GM13977 (cell line): Measurements from ENCODE around the gene FLOT2.

ENCODE experiments used
- DNase-seq: peaks from one replicate; pipeline ENCODE4 v3.0.0; 2012; ENCODE audit warnings: low spot score
- CTCF ChIP-seq: IDR thresholded peaks from 2 replicates; pipeline ENCODE4 v1.5.1; 2012; ENCODE audit warnings: mild to moderate bottlenecking, control low read depth; ENCODE audit not compliant: insufficient read depth; ENCODE audit errors: extremely low read depth, missing control alignments
- in situ Hi-C: fragments of 300-500 bp; cut with MboI; formaldehyde crosslinking; loops from one replicate; pipeline ENCODE4 v1.12.0; 2022; ENCODE audit warnings: low sequenced_read_pairs, low pct_unique_long_range_greater_than_20kb, mixed read lengths, inconsistent platforms; ENCODE audit not compliant: unreplicated experiment

FLOT2 gene

DNA sequence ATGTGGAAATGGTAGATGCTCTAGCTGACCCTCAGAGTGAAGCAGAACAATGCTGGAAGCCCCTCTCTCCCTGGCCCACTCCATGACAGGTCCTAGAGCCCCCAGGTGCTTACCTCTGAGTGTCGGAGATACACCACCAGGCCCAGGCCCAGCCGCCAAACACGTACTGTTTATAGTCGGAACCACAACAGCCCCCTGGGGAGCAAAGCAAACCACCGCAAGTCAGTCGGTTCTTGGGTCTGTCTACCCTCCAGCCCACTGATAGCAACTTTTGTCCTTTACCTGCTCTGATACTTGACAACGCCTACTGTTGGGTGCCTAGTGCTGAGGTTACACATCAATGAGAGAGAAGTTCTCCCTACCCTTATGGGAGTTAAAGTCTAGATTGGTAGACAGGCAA is 8.7 kb downstream of the FLOT2 start:
- DNase-seq = no peak
- in situ Hi-C loops = no loop called here
- no peak for TF ChIP-seq CTCF

DNA sequence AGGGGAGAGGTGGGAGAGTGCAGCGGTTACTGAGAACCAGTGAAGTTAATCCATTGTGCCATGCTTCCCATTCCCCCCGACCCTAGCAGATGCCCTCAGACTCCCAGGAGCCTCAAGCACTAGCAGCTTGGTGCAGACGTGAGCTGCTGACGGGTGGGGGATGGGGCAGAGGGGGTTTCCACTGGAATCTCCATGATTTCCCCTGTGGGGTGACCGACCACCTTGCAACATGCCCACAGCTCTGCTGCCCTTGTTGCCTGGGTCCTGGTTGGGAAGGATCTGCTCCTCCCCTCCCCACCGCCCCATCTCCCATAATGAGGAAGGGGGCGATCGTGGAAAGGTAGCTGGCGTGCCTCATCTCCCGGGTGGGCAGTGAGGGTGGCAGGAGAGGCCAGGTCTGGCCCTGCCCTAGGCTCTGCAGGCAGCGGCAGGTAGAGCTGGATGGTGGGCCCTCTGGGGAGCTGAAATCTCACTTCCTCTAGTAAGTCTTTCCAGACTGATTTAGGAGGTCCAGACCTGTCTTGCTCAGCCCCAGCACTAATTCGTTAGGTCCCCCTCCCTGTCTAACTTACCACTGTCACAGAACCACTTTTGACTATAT is 9.6 kb downstream of the FLOT2 start:
- DNase-seq = no peak
- in situ Hi-C loops = no loop called here
- TF ChIP-seq CTCF = no peak

DNA sequence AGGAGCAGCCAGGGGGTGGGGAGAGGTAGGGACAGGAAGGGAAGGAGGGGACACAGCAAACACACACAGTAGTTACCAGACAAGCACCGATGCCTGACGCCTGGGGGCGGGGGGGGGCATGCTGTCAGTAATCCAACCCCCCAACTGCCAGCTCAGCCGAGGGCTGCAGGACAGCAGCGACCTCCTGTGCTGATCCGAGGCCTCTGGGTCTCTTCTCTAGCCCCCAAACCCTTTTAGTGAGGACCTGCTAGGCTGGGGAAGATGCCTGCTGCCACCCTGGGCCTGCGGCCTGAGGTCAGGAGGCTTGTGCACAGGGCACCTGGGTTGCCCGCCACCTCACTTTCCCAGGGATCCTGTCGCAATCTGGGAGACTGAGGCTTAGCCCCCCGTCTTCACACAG is 11.6 kb downstream of the FLOT2 start:
- DNase-seq = no peak
- no peak for TF ChIP-seq CTCF
- in situ Hi-C loops = no loop called here

- no peak for DNase-seq
- TF ChIP-seq CTCF = no peak
- in situ Hi-C loops = no loop called here
These were observed 12.2 kb downstream of the FLOT2 start for GRCh38 chr17:28885363-28885762.

- no peak for DNase-seq
- in situ Hi-C loops = no loop called here
- no peak for TF ChIP-seq CTCF
These were observed 13.4 kb downstream of the FLOT2 start for GRCh38 chr17:28883967-28884702.

DNA sequence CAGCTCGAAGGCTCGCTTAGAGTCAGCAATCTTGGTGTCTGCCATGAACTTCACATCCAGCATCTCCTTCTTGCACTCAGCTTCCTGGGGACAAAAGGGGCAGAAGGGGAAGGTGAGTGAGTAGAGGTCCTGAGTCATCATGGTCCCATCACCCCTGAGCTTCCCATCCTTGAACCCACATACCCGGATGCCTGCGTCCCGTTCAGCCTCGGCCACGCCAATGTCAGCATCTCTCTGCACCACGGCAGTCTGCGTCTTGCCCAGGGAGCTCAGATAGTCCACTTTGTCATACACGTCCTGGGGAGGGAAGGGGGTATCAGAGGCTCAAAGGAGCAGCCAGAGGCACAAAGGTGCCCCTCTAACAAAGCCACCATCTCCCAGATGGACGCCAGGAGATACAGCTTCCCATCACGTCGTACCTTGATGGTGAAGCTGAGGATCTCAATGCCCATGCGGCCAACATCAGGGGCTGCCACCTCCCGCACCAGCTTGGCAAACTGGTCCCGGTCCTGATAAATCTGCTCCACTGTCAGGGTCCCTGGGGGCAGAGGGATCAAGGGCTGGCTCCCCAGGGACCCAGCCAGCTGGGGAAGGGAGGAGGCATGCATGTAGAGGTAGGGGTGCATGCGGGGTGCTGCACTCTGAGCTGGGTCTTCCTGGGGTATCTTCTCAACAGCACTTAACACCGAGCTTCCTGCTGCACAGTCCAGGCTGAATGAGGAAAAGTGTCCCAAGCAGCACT is 15.2 kb downstream of the FLOT2 start:
- in situ Hi-C loops = no loop called here
- no peak for TF ChIP-seq CTCF
- DNase-seq = no peak
